Hypothalamus (tissue), 51 donors: Measurements from ENCODE around the gene PLEKHF1.
"Not testable (repeated sequence)": the region's sequence is repeated elsewhere in the genome, so short reads cannot be mapped to it uniquely, and the experiment has no call there.

ENCODE experiments used
- DNase-seq, 51 donors: peaks; one replicate each; lab custom pipeline; 2025; lab: John Stamatoyannopoulos, UW

PLEKHF1 gene, protein sequence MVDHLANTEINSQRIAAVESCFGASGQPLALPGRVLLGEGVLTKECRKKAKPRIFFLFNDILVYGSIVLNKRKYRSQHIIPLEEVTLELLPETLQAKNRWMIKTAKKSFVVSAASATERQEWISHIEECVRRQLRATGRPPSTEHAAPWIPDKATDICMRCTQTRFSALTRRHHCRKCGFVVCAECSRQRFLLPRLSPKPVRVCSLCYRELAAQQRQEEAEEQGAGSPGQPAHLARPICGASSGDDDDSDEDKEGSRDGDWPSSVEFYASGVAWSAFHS

DNA sequence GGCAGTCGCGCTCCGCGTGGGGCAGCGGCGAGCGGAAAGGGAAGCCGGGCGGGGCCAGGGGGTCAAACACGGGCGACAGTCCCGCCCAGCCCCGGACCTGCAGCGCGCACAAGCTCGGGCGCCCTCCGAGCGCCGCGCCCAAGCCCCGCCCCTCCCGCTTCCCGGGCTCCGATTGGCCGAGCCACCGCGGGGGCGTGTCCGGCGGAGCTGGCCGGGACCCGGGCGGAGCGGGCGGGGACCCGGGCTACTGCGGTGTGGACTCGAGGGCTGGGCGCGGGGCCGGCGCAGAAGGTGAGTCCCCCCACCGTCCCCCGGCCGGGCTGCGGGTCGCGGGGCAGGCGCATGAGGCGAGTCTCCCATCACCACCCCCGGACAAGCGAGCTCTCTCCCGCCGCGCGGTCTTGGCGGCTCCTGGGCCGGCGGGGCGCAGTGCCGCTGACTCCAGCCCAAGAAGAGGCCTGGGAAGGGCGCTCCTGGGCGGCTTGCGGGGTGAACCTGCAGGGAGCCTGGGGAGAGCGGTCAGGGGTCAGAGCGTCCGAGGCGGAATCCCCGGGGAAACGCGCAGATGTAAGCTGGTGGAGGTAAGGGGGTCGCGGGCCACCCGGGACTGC, at the start of gene PLEKHF1:
Gene PLEKHF1, plus strand, starts transcription at position 247 of the 611 bp plus-strand sequence. CDS start 8,379 bp downstream, outside the sequence.
- DNase-seq, result peak in 50 of 51 donors; percentile 30 to 96 (median 82)

DNA sequence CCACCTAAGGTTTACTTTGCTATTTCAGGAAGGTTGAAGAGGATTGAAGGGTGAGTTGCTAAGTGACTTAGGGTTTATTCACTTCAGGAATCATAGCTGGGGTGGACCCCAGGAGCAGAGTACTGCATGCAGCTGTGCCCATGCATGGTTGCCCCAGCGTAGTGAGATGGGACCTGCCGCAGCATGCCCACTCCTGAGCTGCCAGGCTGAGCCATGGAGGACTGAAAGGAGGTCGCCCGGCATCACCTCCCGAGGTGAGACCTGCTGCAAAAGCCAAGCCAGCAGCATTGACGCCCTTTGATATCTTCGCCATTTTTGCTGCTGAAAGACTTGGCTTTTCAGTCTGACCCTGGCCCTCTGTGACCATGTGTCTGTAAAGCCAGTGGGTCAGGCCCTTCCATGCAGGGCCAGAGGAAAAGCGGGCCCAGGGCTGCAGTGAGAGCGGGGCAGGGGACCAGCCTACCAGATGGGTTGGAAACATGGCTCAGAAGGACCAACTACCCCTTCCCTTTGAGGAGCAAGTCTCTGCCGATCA, 49.3 kb upstream of the PLEKHF1 start:
- DNase-seq, result no peak

DNA sequence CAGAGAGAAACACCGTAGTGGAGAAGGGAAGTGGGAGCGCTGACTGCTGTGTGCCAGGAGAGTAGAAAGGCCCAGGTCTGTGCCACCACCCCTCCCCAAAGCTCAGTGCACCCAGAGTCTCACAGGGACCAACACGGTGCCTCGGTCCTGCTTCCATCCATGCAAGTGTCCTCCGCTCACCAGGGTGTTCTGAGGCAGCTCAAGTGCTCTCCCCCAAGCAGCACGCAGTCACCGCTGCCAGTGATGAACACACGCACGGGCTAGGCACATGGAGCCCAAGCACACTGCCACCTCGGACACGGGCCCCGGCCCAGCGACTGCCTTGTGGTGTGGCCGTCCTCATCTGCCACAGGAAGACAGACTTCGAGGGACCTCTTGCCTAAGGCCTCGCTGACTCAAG, 48.7 kb upstream of the PLEKHF1 start:
- DNase-seq, result no peak

DNA sequence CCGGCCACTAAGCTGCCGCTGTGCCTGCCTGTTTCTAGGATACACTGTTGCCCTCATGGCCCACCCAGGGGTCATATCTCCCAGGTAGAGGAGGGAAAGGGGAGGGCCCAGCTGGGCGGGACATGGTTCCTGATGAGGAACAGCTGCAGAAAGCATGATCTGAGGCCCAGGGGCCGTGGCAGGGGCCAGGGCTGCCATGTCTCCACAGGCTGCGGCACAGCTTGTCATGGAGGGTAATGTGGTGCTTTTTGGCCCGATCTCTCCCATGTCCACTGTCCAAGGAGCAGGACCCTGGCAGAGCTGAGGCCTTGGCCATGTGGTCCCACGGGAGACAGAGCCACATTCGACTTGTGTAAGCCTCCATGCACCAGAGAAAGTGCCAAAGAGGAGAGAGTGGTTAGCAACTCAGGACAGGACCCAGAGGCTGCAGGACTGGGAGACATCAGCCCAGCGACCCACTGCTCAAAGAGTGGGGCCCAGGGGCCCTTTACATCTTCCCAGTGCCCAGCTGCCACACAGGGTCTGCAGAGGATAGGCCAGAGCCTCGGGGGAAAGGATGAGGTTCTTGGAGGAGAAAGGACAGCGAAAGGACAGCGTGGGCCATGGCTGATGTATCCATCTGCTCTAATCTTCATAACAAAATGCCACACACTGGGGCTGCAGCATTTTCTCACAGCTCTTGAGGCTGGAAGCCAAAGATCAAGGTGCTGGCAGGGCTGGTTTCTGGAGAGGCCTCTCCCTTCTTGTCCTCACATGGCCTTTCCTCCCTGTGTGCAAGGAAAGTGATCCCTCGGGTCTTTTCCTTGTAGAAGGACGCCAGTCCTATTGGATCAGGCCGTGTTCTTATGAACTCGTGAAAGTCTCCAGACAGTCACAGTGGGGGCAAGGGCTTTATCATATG, 47.6 kb upstream of the PLEKHF1 start:
- no peak for DNase-seq

DNA sequence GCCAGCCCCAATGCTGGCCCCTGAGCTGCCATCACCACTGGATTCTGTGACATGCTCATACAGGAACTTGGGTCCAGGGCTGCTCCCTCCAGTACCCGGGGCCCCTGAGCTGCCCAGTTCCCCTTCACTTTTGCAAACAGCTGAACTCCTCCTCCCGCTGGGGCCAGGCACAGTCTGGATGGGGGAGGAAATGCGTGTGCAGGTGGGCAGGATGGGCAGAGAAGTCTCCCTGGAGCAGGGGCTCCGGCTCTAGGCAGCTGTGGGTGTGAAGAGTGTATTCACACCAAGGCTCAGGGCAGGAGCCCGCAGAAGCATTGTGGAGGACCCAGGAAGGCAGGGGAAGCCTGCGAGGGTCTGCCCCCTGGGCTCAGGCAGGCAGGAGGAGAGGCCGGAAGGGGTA, 46.8 kb upstream of the PLEKHF1 start:
- DNase-seq, result no peak

DNA sequence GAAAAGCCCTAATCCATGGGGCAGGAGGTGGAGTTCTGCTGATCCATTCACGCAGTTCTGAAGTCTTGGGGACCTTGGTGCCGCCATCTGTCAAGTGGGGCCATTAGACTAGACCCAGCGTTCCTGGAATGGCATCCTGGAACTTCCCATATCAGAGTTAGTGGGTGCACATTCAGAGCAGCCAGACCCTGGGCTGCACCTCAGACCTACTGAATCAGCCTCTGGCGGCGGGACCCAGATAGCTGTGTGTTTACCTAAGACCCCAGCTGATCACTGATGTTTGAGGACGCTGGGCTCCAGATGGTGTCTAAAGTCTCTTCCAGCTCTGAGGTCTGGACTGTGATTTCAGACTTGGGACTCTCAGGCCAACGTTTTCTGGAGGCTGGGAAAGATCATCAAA, 46.4 kb upstream of the PLEKHF1 start:
- DNase-seq, result no peak

DNA sequence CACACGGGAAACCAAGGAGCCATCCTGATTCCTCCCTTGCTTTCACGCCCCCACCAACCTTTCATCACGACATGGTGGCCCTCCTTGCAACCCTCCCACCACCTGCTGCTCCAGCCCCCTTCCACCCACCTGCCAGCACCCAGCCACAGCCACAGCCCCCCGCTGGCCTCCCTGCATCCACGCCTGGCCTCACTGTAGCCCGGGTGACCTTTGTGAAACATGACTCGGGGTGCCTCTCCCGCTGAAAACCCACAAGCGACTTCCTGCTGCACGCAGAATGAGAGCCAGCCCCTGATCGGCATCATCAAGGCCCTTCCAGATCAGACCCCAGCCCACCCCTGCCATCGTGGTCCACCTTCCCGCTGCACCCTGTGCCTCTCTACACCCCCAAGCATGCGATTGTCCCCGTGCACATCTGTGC, 44.3 kb upstream of the PLEKHF1 start:
- DNase-seq, result no peak

DNA sequence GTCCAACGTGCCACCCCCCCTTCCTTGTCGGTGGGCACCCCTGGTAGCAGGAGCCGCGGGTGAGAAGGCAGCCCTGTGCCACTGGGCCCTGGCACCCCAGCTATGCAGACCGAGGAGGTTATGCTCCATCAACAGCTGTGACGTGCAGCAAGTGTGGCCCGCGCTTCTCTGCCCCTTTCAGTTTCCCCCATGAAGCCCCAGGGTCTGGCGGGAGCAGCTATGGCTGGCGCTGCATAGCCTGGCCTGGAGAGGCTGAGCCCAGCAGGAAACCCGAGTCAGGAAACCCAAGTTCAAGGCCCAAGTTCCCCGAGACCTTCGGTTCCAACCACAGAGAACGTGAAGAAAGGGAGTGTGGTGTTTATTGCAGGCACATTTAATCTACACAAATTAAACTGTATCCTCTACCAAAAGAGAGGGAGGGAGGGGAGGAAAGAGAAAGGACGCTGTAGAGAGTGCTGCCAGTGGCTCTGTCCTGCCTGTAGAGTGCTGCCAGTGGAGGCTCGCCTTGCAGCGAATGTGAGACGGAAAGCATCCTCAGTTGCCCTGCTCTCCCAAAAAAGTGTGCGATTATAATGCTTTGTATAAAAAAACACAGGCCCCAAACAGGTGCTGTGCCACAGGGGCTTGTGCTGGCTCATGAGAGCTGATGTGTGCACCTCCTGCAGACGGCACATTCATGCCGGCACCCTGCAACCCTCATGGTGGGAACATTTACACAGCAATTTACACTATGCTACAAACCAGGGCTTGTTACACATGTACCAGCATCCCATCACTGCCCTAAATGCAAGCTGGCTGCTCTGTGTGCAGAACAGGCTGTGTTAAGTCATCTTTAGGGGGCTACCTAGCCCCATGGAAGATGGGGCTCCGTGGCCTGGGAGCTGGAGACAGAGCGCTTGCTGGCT, 42.8 kb upstream of the PLEKHF1 start:
- peak in 5 of 51 donors; percentile 4 to 15 (median 6) for DNase-seq

DNA sequence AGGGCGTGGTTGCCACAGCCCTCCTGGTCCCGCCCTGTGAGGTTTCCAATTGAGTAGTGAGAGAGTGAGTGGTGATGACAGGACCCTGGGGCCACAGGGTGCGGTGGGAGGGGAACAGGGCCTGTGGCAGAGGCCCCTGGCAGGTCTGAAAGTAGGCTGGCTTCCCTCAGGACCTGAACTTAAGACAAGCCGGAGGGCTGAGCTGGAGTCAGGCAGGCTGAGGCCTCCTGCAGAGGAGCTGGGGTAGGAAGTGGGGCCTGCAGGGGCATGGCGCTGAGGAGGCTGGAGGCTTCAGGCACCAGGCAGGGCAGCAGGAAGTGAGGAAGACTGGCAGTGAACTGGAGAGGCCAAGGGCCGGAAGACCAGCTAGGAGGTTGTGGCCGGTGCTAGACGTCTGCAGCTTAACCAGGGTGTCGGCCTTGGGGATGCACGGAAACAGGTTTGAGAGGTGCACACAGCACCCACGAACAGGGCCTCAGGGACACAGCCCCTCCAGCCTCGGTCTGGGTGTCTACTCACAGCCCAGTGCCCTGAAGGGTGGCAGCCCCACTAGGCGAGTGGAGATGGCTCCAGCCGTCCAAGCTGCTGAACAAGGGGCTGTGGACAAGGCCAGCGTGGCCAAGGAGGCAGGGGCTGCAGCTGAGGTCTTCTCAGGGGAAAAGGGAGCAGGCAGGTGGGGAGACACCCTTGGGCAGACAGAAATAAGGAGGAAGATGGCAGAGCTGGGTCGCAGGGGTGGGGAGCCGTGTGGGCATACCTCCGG, 41.4 kb upstream of the PLEKHF1 start:
- DNase-seq, result no peak

DNA sequence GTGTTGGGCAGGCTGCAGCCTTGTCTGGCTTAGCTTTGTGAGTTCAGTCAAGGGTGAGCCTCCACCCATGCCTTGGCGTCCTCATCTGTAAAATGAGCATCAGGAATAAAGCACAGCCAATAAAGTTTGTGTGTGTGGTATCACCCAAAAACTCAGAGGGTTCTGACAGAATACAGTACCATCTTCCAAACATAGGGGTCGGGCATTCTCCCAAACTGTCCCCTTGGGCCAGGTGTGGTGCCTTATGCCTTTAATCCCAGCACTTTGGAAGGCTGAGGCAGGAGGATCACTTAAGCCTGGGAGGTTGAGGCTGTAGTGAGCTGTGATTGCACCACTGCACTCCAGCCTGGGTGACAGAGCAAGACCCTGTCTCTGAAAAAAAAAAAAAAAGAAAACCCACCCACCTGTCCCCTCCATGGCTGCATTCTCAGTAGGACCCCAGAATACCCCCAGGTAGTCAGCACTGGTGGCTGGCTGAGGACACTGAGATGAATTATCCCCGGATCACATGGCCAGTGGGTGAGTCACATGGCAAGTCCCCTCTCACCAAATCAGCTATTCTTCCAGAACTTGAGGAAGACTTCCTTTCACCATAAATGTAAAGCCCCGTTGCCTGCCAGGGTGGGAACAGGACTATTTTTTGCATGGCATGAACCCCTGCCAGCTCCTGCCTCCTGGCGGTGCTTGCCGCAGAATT, 40.6 kb upstream of the PLEKHF1 start:
- no peak for DNase-seq

DNA sequence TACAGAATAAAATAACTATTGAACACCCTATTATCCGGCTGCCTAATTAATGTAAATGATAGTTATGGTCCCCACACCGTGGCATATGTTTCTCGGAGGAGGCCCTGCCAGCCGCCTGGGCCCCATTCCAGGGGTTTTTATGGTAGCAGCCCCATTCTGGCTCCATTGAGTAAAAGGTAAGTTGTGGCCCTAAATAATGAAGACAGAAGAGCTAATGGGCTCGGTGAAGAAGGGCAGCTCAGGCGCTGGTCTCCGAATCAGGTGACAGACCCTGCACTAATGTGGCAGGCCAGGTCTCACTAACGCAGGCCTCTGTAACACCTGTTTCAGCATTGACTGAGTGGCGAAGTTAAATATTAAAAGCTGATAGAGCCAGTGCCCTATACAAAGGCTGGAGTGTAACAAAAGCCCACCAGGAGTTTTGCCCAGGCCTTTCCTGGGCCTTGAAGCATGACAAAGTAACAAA, 40.0 kb upstream of the PLEKHF1 start:
- no peak for DNase-seq

DNA sequence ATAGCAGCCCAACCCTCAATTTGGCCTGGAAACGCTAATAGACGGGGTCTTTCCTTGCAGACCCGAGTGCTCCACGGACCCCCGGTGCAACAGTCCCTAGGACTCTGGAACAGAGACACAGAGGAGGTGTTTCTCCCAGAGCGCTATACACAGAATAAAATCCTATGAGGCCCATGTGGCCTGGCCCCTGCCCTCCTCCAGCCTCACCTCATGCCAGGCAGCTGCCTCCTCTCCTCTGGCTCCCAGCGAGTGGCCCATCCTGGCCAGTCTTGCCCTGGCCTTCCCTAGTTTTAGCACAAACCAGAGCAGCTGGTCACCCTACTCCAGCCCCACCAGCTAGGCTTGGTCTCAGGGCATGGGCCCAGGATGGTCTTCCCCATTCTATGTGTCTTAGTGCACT, 38.9 kb upstream of the PLEKHF1 start:
- DNase-seq, result no peak

DNA sequence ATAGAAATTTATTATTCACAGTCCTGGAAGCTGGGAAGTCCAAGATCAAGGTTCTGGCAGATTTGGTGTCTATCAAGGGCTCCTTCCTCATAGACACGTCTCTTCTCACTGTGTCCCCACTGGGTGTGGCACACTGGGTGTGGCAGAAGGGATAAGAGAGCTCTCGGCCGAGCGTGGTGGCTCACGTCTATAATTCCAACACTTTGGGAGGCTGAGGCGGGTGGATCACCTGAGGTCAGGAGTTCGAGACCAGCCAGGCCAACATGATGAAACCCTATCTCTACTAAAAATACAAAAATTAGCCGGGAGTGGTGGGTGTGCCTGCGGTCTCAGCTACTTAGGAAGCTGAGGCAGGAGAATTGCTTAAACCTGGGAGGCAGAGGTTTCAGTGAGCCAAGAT, 38.4 kb upstream of the PLEKHF1 start:
- not testable (repeated sequence) for DNase-seq

DNA sequence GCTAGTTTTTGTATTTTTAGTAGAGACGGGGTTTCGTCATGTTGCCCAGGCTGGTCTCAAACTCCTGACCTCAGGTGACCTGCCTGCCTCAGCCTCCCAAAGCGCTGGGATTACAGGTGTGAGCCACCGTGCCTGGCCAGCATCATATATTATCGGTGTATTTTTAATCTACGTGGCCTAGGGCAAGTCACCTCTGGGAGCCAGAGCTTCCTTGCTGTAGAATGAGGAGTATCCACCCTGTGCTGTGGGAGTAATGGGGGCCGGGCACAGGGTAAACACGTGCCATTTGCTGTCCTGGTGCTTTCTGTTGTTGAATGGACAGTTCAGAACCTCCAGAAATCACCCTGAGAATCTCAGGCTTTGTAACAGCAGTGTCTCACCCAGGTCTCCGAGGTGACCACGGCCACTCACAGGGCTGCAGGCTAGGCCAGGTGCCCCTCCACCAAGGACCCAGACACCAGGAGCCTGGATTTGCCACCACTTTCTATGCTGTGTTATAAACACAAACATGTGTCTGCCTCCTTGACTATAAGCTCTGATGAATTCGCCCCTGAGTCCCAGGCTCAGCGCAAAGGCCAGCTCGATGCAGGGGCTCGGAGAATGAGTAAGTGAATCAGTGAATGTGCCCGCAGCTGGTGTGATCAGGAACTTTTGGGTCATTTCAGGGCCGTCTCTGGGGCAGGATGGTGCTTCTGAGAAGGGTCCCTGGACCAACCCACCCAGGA, 36.4 kb upstream of the PLEKHF1 start:
- no peak for DNase-seq

DNA sequence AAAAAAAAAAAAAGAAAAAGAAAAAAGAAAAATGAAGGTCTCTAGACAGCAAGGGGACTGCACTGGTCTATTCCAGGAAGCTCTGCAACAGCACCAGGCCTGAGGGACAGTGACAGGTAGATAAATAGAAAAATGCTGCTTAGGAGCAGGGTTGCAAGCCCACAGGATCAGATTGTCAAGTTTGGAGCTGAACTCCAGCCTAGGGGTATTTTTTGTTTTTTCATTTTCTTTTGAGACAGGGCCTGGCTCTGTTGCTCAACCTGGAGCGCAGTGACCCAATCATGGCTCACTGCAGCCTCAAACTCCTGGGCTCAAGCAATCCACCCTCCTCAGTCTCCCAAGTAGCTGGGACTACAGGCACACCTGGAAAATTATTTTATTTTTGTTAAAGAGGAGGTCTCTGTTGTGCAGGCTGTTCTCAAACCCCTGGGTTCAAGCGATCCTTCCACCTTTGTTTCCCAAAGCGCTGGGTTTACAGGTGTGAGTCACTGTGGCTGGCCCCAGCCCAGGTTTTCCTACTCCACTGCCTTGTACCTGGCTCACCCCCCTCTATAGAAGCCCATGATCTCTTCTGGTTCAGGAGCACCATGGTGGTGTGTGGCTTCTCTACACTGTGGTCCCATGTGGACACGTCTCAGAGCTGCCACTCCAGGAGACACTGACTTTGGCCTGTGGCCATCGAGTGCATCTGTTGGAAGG, 35.3 kb upstream of the PLEKHF1 start:
- no peak for DNase-seq

DNA sequence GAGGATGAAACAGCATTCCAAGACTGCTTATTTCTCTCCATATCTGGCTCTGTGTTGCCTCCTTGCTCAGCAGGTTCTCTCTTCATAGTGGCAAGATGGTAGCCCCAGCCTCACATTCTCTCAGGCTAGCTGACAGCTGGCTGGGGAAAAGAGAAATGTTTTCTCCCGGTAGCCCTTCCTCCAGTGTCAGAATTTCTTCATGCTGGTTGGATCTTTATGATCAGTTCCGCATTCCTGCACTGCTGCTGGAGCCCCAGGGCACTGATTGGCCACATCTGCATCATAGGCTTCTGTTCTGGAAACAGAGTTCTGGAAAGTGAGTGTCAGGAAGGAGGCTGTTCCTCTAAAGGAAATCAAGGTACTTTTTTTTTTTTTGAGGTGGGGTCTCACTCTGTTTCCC, 34.6 kb upstream of the PLEKHF1 start:
- DNase-seq, result no peak

DNA sequence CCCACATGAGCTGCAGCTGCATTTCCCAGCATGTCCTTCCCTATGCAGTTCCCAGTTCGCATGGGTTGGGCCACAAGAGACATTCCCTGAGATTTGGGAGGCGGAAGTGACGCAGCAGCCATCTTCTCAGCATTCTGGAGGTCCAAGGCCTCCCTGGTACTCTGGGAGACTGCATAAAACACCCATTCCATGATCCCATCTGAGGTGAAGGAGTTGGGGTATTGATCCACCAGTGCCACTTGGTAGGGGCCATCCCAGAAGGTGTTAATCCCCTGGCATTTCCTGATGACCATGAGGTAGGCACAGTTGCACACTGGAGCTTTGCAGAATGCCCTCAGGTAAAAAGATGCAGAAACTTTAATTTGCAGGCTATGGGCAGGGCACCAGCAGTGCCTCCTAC, 33.8 kb upstream of the PLEKHF1 start:
- DNase-seq, result no peak
